HFFc6 (cell line): ENCODE data around the gene PLA2G12B. TPM values are rescaled to one million over a fixed set of nuclear protein-coding genes. Genes with fewer than 3 reads are reported as not detected.
"Not testable (repeated sequence)": the region's sequence is repeated elsewhere in the genome, so short reads cannot be mapped to it uniquely, and the experiment has no call there.

ENCODE experiments used
- DNase-seq: peaks from one replicate; pipeline ENCODE4 v3.0.0-alpha.2; 2018
- H3K27ac Mint-ChIP-seq: 2 replicates; pipeline ENCODE4 v1.8.0; 2020; ENCODE audit warnings: mild to moderate bottlenecking, mixed read lengths
- H3K27me3 Mint-ChIP-seq: 2 replicates; pipeline ENCODE4 v1.8.0; 2021; ENCODE audit warnings: mild to moderate bottlenecking, moderate library complexity, mixed read lengths; ENCODE audit not compliant: insufficient read depth
- H3K36me3 Mint-ChIP-seq: 2 replicates; pipeline ENCODE4 v1.8.0; 2021; ENCODE audit warnings: low read depth, mixed read lengths
- H3K4me1 Mint-ChIP-seq: 2 replicates; pipeline ENCODE4 v1.8.0; 2020; ENCODE audit warnings: low read depth, mixed read lengths
- H3K4me3 Mint-ChIP-seq: 2 replicates; pipeline ENCODE4 v1.8.0; 2020; ENCODE audit warnings: mild to moderate bottlenecking, moderate library complexity, mixed read lengths
- H3K9me3 Mint-ChIP-seq: 2 replicates; pipeline ENCODE4 v1.8.0; 2020; ENCODE audit warnings: mild to moderate bottlenecking, mixed read lengths
- total RNA-seq, 6 experiments: library from RNA; stranded (reverse); fragmentation: NEBNext Ultra II Directional; extraction: Animal tissue kit (Norgen Biotek cat#: 25700); gene quantifications; 2 replicates in 1 of 6; 3 replicates in 5 of 6; pipeline ENCODE4 v1.2.3, GENCODE V29; 2021
- TF ChIP-seq, protein P1 (sequence below): fragments of 200-600 bp; sonication (generic); IDR thresholded peaks from 2 replicates; pipeline ENCODE4 v1.5.0; 2021; ENCODE audit warnings: antibody characterized with exemption, mild to moderate bottlenecking

The PLA2G12B gene
- total RNA-seq, 6 experiments from 2014 or later, result not detected

DNA sequence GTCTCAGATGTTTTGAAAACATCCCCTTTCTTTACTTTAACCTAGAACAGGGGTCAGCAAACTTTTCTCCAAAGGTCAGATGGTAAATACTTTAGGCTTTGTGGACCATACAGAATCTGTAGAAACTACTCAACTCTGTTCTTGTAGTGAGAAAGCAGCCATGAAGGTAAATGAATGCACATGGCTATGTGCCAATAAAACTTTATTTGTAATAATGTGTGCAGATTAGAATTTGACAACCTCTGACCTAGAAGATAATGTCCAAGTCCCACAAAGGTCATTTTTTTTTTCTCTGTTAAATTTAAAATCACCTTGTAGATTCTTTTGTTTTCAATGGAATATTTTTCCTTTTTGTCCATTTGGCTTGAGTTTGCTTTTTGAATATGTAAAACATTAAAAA lies 43.9 kb downstream of the PLA2G12B start:
- no peak for DNase-seq
- TF ChIP-seq, protein P1, sequence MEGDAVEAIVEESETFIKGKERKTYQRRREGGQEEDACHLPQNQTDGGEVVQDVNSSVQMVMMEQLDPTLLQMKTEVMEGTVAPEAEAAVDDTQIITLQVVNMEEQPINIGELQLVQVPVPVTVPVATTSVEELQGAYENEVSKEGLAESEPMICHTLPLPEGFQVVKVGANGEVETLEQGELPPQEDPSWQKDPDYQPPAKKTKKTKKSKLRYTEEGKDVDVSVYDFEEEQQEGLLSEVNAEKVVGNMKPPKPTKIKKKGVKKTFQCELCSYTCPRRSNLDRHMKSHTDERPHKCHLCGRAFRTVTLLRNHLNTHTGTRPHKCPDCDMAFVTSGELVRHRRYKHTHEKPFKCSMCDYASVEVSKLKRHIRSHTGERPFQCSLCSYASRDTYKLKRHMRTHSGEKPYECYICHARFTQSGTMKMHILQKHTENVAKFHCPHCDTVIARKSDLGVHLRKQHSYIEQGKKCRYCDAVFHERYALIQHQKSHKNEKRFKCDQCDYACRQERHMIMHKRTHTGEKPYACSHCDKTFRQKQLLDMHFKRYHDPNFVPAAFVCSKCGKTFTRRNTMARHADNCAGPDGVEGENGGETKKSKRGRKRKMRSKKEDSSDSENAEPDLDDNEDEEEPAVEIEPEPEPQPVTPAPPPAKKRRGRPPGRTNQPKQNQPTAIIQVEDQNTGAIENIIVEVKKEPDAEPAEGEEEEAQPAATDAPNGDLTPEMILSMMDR, result no peak
- no peak overlapping the region for H3K27ac Mint-ChIP-seq
- no peaks in the 10 kb centered on the region for H3K9me3 Mint-ChIP-seq
- H3K36me3 Mint-ChIP-seq, result no peaks in the 10 kb centered on the region
- peaks cover 18% of the 10 kb centered on the region for H3K4me1 Mint-ChIP-seq
- peaks cover 11% of the 10 kb centered on the region for H3K27me3 Mint-ChIP-seq
- H3K4me3 Mint-ChIP-seq, result no peak overlapping the region

DNA sequence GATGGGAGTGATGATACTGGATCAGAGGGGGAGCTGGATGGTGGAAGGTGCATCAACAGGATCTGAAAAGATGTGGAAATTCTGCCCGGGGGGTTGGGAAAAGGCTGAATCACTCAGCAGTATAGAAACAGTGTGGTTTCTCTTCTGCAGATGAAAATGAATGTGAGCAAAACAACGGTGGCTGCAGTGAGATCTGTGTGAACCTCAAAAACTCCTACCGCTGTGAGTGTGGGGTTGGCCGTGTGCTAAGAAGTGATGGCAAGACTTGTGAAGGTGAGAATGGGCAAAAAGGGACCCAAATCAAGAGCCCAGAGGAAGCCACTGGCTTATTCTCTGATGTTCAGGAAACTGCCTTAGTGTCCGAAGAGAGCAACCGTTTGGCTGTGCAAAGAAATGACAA lies 48.2 kb downstream of the PLA2G12B start:
- Mint-ChIP-seq H3K4me1 (peaks cover 6% of the 10 kb centered on the region; the same call in 1 of the 2 replicates), H3K27ac (no peak overlapping the region), H3K27me3 (peaks cover 3% of the 10 kb centered on the region; the same call in 1 of the 2 replicates), H3K9me3 (no peaks in the 10 kb centered on the region), H3K36me3 (no peaks in the 10 kb centered on the region), H3K4me3 (no peak overlapping the region)
- TF ChIP-seq, protein P1, result no peak
- no peak for DNase-seq

DNA sequence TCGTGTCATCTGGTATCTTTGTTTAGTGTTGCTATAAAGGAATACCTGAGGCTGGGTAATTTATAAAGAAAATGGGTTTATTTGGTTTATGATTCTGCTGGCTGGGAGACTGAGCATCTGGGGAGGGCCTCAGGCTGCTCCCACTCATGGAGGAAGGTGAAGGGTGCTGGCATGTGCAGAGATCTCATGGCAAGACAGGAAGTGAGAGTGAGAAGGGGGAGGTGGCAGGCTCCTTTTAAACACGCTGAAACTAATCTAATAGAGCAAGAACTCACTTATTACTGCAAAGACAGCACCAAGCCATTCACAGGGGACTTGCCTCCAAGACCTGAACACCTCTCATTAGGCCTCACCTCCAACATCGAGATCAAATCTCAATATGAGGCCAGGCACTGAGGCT lies 49.8 kb downstream of the PLA2G12B start:
- Mint-ChIP-seq H3K4me3 (no peak overlapping the region), H3K36me3 (no peaks in the 10 kb centered on the region), H3K27me3 (peaks cover 3% of the 10 kb centered on the region; the same call in 1 of the 2 replicates), H3K9me3 (no peaks in the 10 kb centered on the region), H3K27ac (no peak overlapping the region), H3K4me1 (peaks cover 6% of the 10 kb centered on the region; the same call in 1 of the 2 replicates)
- TF ChIP-seq, protein P1, result no peak
- DNase-seq, result no peak

DNA sequence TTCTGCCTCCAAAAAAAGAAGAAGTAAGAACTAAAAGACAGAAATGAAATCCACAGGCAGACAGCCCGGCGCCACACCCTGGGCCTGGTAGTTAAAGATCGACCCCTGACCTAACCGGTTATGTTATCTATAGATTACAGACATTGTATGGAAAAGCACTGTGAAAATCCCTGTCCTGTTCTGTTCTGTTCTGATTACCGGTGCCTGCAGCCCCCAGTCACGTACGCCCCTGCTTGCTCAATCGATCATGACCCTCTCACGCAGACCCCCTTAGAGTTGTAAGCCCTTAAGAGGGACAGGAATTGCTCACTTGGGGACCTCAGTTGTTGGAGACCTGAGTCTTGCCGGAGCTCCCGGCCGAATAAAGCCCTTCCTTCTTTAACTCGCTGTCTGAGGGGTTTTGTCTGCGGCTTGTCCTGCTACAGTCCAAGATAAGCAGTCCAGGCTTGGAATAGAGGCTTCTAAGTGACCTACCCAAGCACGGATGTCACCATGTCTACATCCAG lies 50.6 kb downstream of the PLA2G12B start:
- H3K4me1 Mint-ChIP-seq, H3K36me3 Mint-ChIP-seq, H3K9me3 Mint-ChIP-seq, DNase-seq, H3K4me3 Mint-ChIP-seq, H3K27me3 Mint-ChIP-seq, H3K27ac Mint-ChIP-seq: not testable (repeated sequence)

DNA sequence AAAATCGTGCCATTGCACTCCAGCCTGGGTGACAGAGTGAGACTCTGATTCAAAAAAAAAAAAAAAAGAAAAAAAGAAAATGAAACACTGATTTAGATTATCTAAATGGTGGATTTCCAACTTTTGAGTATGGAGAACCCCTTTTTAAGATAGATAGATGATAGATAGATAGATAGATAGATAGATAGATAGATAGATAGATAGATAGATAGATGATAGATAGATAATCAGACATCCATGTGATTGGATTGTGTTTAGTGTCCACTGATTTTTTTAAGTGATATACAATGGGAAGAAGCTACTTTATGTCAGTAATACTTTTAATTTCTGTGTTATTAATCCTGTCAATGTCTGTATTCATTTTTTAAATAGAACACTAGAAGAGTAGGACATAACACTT lies 55.1 kb downstream of the PLA2G12B start:
- Mint-ChIP-seq H3K27me3 (peaks cover 3% of the 10 kb centered on the region), H3K4me1 (no peaks in the 10 kb centered on the region), H3K27ac (no peak overlapping the region), H3K9me3 (no peaks in the 10 kb centered on the region), H3K4me3 (no peak overlapping the region), H3K36me3 (no peaks in the 10 kb centered on the region)
- TF ChIP-seq, protein P1, result no peak
- no peak for DNase-seq

DNA sequence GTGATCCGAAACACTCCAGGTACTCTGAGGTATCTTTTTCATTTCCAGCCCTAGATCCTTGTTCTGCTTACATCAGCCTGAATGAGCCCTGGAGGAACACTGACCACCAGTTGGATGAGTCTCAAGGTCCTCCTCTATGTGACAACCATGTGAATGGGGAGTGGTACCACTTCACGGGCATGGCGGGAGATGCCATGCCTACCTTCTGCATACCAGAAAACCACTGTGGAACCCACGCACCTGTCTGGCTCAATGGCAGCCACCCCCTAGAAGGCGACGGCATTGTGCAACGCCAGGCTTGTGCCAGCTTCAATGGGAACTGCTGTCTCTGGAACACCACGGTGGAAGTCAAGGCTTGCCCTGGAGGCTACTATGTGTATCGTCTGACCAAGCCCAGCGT lies 56.0 kb downstream of the PLA2G12B start:
- Mint-ChIP-seq H3K27me3 (peaks cover 3% of the 10 kb centered on the region), H3K27ac (no peak overlapping the region), H3K4me1 (no peaks in the 10 kb centered on the region), H3K9me3 (no peaks in the 10 kb centered on the region), H3K36me3 (no peaks in the 10 kb centered on the region), H3K4me3 (no peak overlapping the region)
- TF ChIP-seq, protein P1, result no peak
- no peak for DNase-seq
